OCI-LY3 (cell line): Measurements from ENCODE around the gene HOXA3.

Source experiments
- H2AFZ ChIP-seq: fragments of 200-600, 300-600 bp; shearing (Covaris generic); 2 replicates; pipeline ENCODE4 v1.6.0; 2014; ENCODE audit warnings: antibody characterized with exemption, low read depth, low read length
- H3K27ac ChIP-seq: fragments of 200-600, 300-600 bp; sonication (generic); 2 replicates; pipeline ENCODE4 v1.5.1; 2014; ENCODE audit warnings: mild to moderate bottlenecking, low read length, moderate library complexity, mixed read lengths
- H3K27me3 ChIP-seq: fragments of 200-600, 300-600 bp; sonication (generic); 2 replicates; pipeline ENCODE4 v1.6.1; 2014; ENCODE audit warnings: low read depth, low read length, mixed read lengths
- H3K36me3 ChIP-seq: fragments of 200-600, 300-600 bp; sonication (generic); replicated peaks from 2 replicates; pipeline ENCODE3; 2014; ENCODE audit warnings: low read depth, low read length, mixed read lengths
- H3K4me1 ChIP-seq: fragments of 300-600, 200-600 bp; sonication (generic); 2 replicates; pipeline ENCODE4 v1.6.1; 2014; ENCODE audit warnings: low read length, mixed read lengths
- H3K4me2 ChIP-seq: fragments of 200-600, 300-600 bp; sonication (generic); 2 replicates; pipeline ENCODE4 v1.6.1; 2014; ENCODE audit warnings: low read length, mixed read lengths
- H3K4me3 ChIP-seq: fragments of 300-600, 200-600 bp; sonication (generic); 2 replicates; pipeline ENCODE4 v1.5.1; 2014; ENCODE audit warnings: antibody characterized with exemption, mild to moderate bottlenecking, low read length, moderate library complexity
- H3K79me2 ChIP-seq: fragments of 300-600, 200-600 bp; shearing (Covaris generic); 2 replicates; pipeline ENCODE4 v1.6.1; 2014; ENCODE audit warnings: mild to moderate bottlenecking, low read length, mixed read lengths
- H3K9ac ChIP-seq: fragments of 300-600, 200-600 bp; shearing (Covaris generic); 2 replicates; pipeline ENCODE4 v1.6.0; 2014; ENCODE audit warnings: mild to moderate bottlenecking, low read length, moderate library complexity
- H3K9me3 ChIP-seq: fragments of 200-600, 300-600 bp; shearing (Covaris generic); 2 replicates; pipeline ENCODE4 v1.6.1; 2014; ENCODE audit warnings: low read length, mixed read lengths; ENCODE audit not compliant: insufficient read depth
- H4K20me1 ChIP-seq: fragments of 200-600, 300-600 bp; sonication (generic); 2 replicates; pipeline ENCODE4 v1.6.1; 2016; ENCODE audit warnings: low read length, mixed read lengths; ENCODE audit not compliant: insufficient read depth
- CTCF ChIP-seq: fragments of 200-600, 300-600 bp; sonication (generic); IDR thresholded peaks from 2 replicates; pipeline ENCODE4 v1.5.1; 2014; ENCODE audit warnings: antibody characterized with exemption, low read length, low read depth
- EZH2phosphoT487 ChIP-seq: fragments of 200-600 bp; shearing (Covaris generic); IDR thresholded peaks from 2 replicates; pipeline ENCODE4 v1.6.1; 2018; ENCODE audit warnings: antibody characterized with exemption, mixed run types, low read depth

HOXA3 gene

GRCh38 chr7:27128776-27129728 is 23.3 kb downstream of the HOXA3 start:
- no peaks in the 10 kb centered on the region for H3K79me2 ChIP-seq
- no peak overlapping the region for H3K9ac ChIP-seq
- H3K9me3 ChIP-seq = no peaks in the 10 kb centered on the region
- no peak overlapping the region for H3K27ac ChIP-seq
- peaks cover 2% of the 10 kb centered on the region for H3K4me1 ChIP-seq
- H3K27me3 ChIP-seq = no peaks in the 10 kb centered on the region; the same call in 1 of the 2 replicates
- H3K4me2 ChIP-seq = no peak overlapping the region
- H4K20me1 ChIP-seq = no peaks in the 10 kb centered on the region
- no peak overlapping the region for H2AFZ ChIP-seq
- H3K4me3 ChIP-seq = no peak overlapping the region
- no peak for TF ChIP-seq CTCF
- no peak for TF ChIP-seq EZH2phosphoT487
- H3K36me3 ChIP-seq = no peaks in the 10 kb centered on the region

DNA sequence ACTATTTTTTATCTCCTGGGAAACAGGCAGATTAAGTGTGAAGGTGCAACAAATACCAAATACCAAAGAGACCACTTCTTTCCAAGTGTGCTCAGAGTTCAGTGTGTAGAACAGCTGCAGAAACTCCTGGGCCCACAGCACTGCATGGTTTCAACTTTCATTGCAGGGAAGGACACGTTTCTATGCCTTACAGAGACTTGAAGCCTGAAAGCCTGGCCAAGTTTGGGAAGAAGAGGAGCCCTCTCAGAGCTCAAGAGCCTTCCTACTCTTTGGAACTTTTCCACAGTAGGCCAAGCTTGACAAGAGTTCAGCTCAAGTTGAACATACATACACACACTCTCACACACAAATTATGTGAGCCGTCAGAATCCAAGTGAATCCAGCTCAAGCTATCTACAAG is 24.3 kb downstream of the HOXA3 start:
- Histone ChIP-seq H4K20me1 (no peaks in the 10 kb centered on the region), H3K9ac (no peak overlapping the region), H3K79me2 (no peaks in the 10 kb centered on the region), H3K4me2 (no peak overlapping the region), H3K4me1 (no peaks in the 10 kb centered on the region), H3K4me3 (no peak overlapping the region), H3K9me3 (no peaks in the 10 kb centered on the region), H3K36me3 (no peaks in the 10 kb centered on the region), H3K27ac (no peak overlapping the region), H3K27me3 (no peaks in the 10 kb centered on the region; the same call in 1 of the 2 replicates), H2AFZ (no peak overlapping the region)
- TF ChIP-seq CTCF (no peak), EZH2phosphoT487 (no peak)

GRCh38 chr7:27126596-27127327 is 25.6 kb downstream of the HOXA3 start:
- no peak for TF ChIP-seq EZH2phosphoT487
- TF ChIP-seq CTCF = no peak
- H3K27me3 ChIP-seq = no peaks in the 10 kb centered on the region; the same call in 1 of the 2 replicates
- no peak overlapping the region for H3K4me2 ChIP-seq
- H3K9me3 ChIP-seq = no peaks in the 10 kb centered on the region
- no peaks in the 10 kb centered on the region for H3K36me3 ChIP-seq
- H2AFZ ChIP-seq = no peak overlapping the region
- H3K9ac ChIP-seq = no peak overlapping the region
- no peaks in the 10 kb centered on the region for H3K79me2 ChIP-seq
- H4K20me1 ChIP-seq = no peaks in the 10 kb centered on the region
- H3K4me1 ChIP-seq = no peaks in the 10 kb centered on the region
- no peak overlapping the region for H3K27ac ChIP-seq
- no peak overlapping the region for H3K4me3 ChIP-seq

DNA sequence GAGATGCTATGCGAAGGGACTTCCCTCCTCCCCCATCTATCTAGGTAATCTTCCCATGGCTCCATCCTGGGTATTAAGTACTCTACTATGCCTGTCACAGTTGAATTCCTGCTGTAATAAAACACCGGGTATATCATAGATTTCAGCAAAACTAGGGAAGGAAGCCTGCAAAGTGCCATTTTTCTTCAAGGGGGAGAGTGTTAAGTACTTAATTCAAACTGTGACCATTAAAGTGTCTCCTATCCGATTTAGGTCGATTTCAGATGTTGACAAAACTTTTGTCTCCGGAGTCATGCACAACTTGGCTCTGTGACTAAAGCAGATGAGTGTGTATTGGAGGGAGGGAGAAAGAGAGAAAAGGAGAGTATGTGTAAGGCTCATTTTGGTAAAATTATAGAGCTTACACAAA is 26.4 kb downstream of the HOXA3 start:
- H3K79me2 ChIP-seq = no peaks in the 10 kb centered on the region
- no peaks in the 10 kb centered on the region; the same call in 1 of the 2 replicates for H3K27me3 ChIP-seq
- no peak overlapping the region for H3K27ac ChIP-seq
- no peaks in the 10 kb centered on the region for H3K4me1 ChIP-seq
- no peak overlapping the region for H3K9ac ChIP-seq
- H4K20me1 ChIP-seq = no peaks in the 10 kb centered on the region
- H3K9me3 ChIP-seq = no peaks in the 10 kb centered on the region
- H3K4me3 ChIP-seq = no peak overlapping the region
- TF ChIP-seq EZH2phosphoT487 = no peak
- no peak for TF ChIP-seq CTCF
- no peaks in the 10 kb centered on the region for H3K36me3 ChIP-seq
- no peak overlapping the region for H2AFZ ChIP-seq
- H3K4me2 ChIP-seq = no peak overlapping the region
